Umbilical cord (tissue), 2 donors: ENCODE data around the gene GPC5. TPM values are rescaled to one million over a fixed set of nuclear protein-coding genes. Genes with fewer than 3 reads are reported as not detected.
"Not testable (repeated sequence)": the region's sequence is repeated elsewhere in the genome, so short reads cannot be mapped to it uniquely, and the experiment has no call there.

ENCODE experiments used
- DNase-seq: peaks from one replicate; pipeline ENCODE4 v3.0.0-alpha.2; 2015; ENCODE audit warnings: low spot score
- total RNA-seq: library from RNA; depleted of rRNA; stranded (reverse); fragments of >200 nt; gene quantifications from one replicate; pipeline ENCODE4 v1.2.3, GENCODE V29; 2014; ENCODE audit warnings: low replicate concordance; ENCODE audit not compliant: insufficient read depth

Gene GPC5
- total RNA-seq, 1 donor from 2014 or later, result 1.4 TPM

DNA sequence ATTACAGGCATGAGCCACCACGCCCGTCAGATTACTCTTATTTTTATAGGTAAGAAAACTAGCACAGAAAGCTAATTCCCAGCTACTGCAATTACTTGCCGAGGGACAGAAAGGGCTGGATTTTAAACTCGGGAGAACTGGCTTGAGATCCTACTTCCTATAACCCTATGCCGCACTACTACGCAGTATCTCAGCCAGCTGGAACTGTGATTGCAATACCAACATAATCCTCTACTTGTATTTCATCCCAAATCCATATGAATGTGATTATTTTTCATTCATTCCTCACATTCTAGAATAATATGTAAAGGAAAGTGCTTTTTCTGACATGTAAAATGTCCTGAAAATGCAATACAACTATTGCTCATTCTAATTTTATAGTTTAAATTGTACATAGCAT, 1054.4 kb downstream of the GPC5 start:
- no peak for DNase-seq

DNA sequence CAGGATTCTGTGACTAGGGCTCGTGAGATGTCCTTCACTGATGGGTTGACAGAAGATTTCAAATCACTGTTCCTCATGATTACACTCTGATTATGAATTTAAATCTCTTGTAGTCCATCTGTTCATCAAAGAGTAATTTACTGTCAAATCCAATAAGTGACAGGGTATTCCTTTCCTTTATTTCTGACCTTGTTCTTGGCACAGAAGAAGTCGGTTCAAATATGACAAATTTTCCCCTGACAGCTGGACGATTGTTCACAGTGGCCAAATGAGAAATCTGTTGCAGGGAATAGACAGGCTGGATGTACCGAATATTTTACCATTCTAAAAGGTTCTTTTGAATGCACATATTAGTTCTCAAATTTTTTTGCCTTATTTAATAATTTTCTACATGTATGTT, 1060.9 kb downstream of the GPC5 start:
- DNase-seq, result no peak

DNA sequence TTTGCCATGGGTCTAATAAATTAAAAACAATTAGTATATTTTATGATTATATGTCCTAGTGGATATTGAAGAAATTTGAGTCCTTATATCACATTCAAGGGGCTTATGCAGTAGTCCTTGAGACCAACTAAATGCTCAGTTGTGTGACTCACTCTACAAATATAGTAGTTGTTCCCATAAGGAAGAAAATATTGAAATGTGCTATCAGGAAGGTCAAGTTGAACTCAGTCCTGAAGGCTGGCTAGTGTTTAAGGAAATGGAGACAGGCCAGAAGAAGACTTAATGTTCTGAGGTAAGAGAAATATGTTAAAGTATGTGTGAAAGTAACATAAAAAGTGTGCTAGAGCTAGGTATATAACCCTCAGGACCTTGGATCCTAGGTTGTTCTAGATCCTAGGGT, 1062.1 kb downstream of the GPC5 start:
- DNase-seq, result no peak

DNA sequence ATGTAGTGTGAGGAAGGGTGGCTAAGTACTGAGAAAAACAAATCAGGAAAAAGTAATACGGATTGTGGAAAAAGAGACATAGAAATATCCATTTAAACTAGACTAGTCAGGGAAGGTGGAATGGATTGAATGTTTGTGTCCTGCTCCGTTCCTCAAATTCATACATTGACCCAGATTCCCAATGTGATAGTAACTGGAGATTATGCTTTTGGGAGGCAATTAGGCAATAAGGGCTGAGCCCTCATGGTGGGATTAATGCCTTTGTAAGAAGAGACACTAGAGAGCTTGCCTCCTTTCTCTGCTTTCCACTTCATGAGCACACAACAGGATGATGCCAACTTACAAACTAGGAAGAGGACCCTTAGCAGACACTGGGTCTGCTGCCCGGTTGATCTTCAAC, 1063.0 kb downstream of the GPC5 start:
- no peak for DNase-seq

DNA sequence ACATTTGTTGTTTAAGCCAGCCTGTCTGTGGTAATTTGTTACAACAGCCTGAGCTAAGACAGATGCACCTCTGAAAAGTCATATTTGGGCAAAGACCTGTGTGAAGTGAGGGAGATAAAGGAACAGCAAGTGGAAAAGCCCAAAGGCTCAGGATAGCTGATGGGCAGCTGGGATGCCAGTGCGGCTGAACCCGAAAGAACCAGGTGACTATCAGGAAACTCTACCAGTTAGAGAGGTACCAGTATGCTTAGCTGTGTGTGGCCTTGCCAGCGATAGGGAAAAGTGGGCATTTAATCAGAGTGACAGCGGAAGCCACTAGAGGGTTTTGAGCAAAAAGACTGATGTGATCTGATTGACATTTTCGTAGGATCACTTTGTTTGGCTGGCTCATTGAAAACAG, 1063.4 kb downstream of the GPC5 start:
- DNase-seq, result no peak

DNA sequence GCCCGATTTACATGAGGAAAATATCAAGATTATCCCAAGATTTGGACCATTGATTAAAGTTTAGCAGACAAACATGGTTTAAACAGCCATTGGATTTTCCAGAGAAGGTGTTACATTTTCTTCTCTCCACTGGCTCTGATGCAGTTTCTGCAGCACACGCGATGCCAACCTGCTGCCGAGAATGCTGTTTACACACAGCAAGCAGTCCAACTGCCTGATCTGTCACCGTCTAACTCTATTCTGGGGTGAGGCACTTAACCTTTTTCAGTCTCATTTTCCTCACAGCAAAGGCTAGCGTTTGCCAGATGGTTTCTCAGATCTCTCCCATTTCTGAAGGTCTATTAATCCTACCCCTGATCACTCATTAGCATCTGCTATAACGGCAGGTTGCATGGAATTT, 1064.7 kb downstream of the GPC5 start:
- no peak for DNase-seq

DNA sequence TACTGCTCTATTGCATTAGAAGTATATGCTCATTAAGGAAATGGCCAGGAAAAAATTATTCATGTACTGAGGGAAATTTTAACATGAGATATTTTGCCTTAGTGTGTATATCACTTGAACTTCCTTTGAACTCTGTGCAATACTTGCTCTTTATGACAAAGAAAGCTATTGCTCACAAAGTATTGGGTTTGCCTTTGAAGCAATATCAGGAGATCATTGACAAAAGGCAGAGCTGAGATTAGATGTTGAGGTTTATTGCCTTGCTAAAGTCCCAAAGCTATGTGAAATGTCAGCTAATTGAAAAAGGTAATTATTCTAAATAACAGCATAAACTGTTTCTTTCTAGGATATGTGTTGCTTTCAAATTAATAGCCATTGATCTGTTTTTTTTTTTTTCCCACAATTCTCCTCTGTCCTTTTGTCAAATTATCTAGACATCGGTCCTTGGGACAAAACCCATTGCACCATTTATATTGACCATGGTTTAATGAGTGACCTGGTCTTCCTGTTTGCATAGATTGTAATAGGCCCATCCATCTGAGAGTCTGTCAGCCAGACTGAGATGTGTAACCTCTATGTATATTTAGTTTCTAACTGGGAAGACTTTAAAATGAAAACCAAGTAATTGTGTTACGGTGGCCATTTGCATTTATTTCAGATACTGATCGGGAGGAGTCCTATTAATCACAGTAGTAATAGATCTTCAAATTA, 1075.5 kb downstream of the GPC5 start:
- DNase-seq, result peak; percentile 14

DNA sequence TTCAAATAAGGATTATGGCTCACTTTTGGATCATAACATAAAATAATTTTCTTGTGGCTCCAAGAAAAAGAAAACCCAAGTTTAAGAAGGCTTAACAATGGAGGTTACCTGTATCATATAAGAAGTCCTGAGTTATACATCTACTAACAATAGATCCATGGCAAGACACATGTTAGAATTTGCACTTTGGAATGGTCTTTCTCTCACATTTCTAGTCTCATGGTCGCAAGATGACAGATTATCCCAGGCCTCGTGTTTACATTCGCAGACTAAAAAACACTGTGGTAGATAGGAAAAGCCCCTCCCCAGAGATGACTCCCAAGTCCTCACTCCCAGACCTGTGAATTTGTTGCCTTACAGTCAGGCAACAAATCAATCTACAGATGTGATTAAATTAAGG, 1082.0 kb downstream of the GPC5 start:
- no peak for DNase-seq

DNA sequence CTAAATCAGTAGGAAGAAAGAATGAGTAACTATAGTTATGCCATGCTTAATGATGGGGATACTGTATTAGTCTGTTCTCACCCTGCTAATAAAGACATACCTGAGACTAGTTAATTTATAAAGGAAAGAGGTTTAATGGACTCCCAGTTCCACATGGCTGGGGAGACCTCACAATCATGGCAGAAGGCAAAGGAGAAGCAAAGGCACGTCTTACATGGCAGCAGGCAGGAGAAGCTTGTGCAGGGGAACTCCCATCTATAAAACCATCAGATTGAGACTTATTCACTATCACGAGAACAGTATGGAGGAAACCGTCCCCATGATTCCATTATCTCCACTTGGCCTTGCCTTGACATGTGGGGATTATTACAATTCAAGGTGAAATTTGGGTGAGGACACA, 1084.4 kb downstream of the GPC5 start:
- DNase-seq, result not testable (repeated sequence)

DNA sequence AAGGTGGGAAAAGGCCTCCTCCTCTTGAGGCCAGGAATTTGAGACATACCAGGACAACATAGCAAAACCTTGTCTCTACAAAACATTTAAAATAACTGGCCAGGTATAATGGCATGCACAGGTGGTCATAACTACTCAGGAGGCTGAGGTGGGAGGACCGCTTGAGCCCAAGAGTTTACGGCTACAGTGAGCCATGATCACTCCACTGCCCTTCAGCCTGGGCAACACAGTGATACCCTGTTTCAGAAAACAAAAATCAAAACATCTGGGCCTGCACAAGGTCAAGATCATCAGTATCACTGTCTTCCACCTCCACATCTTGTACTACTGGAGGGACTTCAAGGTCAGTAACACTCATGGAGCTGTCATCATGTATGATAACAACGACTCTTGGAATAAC, 1085.5 kb downstream of the GPC5 start:
- DNase-seq, result no peak

DNA sequence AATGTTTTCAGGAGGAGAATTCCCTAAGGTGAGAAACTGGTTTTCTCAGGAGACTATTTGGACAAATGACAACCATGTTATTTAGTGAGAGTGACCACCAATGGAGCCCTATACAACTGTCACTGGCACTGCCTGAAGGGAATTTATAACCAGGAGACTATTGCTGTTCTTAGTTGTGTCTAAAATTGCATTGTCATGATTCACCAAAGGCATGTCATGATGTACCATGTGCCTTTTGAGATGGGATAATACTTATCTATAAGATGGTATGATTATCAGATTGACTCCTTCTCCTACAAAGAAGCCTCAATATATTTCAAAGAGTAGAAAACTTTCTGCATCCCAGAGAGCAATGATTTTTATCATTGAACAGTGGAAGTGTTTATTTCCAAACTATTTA, 1088.8 kb downstream of the GPC5 start:
- DNase-seq, result no peak

DNA sequence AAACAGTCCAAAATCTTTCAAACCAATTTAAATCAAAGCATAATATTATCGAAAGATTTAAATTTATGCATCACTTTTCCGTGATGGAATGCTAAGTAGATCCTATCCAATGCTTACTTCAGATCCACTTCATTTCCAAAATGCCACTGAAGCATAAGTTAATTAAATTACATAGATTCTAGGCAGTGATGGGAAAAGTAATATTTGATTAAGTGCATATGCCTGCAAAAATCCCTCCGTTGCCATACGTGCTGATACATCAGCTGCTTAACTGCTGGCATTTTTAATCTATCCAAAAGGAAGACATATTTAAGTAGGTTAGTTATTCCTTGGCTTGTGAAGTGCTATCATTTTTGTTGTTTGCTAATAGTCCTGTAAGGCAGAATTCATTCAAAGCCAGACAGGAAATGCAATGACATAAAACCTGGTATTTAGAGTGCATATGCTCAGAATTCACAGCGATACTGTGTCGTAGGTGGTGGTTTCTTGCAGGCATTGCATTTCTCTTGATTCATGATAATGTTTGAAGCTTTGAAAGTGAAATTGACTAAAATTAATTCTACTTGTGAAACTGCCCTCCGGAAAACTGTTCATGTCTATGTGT, 1089.9 kb downstream of the GPC5 start:
- DNase-seq, result no peak

DNA sequence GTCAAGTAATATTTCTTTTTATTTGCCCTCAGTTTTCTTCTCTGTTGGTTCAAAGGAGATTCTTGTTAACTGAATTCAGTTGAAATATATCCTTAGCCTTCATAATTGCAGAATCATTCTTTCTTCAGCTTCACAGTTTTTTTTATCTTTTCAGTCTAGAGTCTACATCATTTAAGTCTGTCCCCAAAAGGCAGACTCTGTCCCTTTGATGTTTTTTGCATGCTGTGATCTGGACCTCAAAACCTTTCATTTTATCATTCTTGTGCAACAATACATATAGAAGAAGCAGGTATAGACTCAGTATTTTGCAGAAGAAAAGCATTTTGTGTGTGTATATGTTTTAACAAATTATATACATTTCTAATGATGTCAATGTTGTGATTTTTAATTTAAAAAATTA, 1093.4 kb downstream of the GPC5 start:
- no peak for DNase-seq

DNA sequence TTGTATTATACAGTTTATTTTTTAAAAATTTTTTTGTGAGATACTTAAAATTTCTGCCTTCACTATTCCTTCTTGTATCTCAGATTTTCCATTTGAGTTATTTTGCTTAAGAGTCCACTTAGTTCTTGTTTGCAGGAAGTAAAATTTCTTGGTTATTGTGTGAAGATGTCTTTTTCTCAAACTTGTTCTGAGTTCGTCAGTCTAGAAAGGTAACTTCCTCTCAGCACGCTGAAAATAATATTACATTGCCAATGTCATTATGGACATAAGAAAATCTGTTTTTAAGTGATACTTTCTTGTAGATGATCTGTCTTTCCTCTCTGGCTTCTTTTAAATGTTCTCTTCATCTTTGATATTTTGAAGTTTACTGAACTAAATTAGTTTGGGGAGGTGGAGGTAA, 1096.5 kb downstream of the GPC5 start:
- DNase-seq, result no peak

DNA sequence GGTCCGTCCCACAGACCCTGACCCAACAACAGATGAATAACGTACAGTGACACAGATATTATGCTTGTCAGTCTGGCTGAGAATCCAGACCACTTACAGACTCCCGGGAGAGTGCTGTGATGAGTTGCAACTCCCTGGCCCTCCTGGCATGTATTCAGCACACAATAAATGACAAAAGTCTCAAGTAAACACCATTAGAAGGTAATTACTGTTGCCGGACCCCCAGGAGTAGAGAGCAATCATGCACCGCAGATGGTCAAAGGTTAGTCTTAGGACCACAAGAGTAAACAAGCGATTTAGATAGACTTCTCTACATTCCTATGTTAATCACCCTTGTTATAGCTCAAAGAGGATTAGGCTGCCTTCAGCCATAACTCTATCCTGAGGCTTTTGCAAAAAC, 1101.8 kb downstream of the GPC5 start:
- no peak for DNase-seq

DNA sequence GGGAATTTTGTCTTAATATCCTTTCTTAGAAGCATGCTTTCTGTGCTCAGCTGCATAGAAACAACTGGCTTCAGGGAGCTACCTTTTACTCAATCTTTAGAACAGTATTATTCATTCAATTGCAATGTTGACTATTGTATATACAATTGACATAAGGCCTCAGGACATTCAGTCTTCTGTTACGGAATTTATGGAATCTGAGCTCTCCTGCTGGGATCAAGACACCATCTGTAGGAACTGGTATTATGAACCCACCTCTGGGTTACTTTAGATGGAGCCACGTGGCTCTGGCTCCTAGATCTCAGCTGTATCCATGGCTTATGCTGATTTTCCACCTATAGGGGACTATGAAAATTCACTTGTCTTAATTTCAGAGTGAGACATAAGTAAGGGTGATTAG, 1112.0 kb downstream of the GPC5 start:
- DNase-seq, result no peak

DNA sequence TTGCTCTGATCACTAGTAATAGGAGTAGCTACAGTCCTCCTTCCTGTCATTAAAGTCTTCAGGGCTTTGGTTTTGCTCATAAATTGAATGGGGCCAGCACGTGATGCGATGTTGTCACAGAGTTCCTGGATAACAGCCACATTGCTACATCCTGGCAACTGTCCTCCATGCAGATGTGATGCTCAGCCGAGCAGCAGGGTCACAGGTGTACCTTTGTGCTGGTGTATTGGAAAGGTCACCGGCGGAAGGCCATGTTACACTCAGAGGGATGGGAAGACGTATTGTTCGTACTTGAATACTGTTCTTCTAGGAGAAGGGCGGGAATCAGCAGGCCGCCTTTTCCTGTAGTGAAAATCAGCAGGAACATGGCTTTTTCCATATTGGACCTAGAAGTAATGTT, 1114.4 kb downstream of the GPC5 start:
- DNase-seq, result no peak

DNA sequence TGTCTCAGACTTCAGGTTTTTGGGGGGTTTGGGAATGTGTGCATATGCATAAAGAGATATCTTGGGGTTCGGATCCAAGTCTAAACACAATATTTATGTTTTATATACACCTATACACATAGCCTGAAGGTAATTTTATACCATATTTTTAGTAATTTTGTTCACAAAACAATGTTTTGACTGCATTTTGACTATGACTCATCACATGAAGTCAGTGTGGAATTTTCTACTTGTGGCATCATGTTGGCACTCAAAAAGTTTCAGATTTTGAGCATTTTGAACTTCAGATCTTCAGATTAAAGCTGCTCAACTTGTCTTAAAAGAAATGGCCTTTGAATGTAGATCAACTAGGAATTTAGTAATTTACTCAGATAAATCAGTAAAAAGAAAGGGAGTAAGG, 1115.3 kb downstream of the GPC5 start:
- peak; percentile 22 for DNase-seq

DNA sequence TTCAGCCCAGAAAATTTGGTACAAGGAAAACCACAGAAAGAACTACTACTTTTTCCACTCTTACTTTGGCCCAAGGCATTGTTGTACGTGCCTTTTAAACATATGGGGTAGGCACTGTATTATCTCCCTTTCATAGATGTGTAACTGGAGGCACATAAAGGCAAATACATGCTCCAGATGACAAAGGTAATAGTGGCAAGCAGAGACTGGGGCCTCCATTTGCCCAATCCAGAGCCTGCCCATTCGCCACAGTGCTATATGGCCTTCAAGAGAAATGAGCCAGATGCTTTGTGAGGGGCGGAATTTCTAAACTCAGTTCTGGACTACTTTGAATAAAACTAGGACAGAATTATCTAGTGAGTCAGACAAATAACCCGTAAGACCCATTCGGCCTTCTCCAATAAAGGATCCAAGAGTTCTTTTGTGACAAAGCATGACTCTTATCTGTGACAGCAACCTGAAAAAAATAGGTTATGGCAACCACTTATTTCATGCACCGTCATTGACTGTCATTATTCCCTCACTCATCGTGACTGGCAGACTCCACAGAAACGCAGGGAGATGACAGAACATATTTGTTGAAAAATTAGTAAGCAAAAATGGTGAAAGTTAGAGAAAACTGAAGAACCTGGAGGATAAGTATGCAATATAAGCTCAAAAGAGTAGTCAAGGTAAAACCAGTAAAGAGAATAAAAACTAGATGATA, 1116.2 kb downstream of the GPC5 start:
- DNase-seq, result no peak

DNA sequence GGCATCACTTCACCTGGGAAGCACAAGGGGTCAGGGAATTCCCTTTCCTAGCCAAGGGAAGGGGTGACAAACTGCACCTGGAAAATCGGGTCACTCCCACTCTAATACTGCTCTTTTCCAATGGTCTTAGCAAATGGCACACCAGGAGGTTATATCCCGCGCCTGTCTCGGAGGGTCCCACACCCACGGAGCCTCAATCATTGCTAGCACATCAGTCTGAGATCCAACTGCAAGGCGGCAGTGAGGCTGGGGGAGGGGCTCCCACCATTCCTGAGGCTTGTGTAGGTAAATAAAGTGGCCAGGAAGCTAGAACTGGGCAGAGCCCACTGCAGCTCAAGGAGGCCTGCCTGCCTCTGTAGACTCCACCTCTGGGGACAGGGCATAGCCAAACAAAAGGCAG, 1118.5 kb downstream of the GPC5 start:
- not testable (repeated sequence) for DNase-seq

DNA sequence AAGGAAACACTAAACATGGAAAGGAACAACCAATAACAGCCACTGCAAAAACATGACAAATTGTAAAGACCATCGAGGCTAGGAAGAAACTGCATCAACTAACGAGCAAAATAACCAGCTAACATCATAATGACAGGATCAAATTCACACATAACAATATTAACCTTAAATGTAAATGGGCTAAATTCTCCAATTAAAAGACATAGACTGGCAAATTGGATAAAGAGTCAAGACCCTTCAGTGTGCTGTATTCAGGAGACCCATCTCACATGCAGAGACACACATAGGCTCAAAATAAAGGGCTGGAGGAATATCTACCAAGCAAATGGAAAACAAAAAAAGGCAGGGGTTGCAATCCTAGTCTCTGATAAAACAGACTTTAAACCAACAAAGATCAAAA, 1120.2 kb downstream of the GPC5 start:
- DNase-seq, result not testable (repeated sequence)

DNA sequence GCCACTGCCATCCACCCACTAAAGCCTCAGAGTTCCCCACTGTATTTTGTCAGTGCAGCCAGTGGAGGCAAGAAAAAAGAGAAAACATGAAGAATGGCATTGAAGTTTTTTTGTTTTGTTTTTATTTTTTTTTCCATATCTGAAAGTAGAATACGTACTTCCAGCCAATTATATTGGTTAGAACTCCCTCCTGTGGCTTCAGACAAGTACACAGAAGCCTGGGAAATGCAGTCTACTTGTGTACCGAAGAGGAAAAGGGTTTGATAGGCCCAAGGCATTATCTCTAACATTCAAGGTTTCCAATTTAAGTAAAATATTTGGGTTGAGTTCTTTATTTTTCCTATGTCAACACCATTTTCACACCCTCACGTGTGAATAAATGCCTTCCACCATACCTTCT, 1131.9 kb downstream of the GPC5 start:
- DNase-seq, result no peak
